ENCODE results near the gene OGA. TPM values are rescaled to one million over a fixed set of nuclear protein-coding genes. Genes with fewer than 3 reads are reported as not detected.

OGA gene
- total RNA-seq, 1 donor from 2014 or later: 275 TPM

- Histone ChIP-seq H3K27ac (no peak overlapping the region), H3K9ac (peak overlapping the region; percentile 99), H3K36me3 (peaks cover 9% of the 10 kb centered on the region), H3F3A (ENCODE audit: low read depth) (peaks cover 31% of the 10 kb centered on the region), H3K79me2 (ENCODE audit: low read depth) (peaks cover 81% of the 10 kb centered on the region), H4K20me1 (ENCODE audit: low read depth) (peaks cover 60% of the 10 kb centered on the region), H3K9me3 (ENCODE audit: low read depth) (no peaks in the 10 kb centered on the region), H3K4me3 (peak overlapping the region; percentile 94), H3K4me1 (peaks cover 26% of the 10 kb centered on the region), H3K4me2 (peak overlapping the region; percentile 91), H3K27me3 (no peaks in the 10 kb centered on the region), H2AFZ (replicated peaks) (no peak overlapping the region)
- Mint-ChIP-seq H3K9me3 (no peaks in the 10 kb centered on the region), H3K36me3 (peaks cover 11% of the 10 kb centered on the region), H3K4me3 (peak overlapping the region; percentile 90), H3K4me1 (peaks cover 33% of the 10 kb centered on the region), H3K27me3 (ENCODE audit: insufficient read depth, low read depth) (no peaks in the 10 kb centered on the region), H3K27ac (peak overlapping the region; percentile 86)
- TF ChIP-seq, protein P1, sequence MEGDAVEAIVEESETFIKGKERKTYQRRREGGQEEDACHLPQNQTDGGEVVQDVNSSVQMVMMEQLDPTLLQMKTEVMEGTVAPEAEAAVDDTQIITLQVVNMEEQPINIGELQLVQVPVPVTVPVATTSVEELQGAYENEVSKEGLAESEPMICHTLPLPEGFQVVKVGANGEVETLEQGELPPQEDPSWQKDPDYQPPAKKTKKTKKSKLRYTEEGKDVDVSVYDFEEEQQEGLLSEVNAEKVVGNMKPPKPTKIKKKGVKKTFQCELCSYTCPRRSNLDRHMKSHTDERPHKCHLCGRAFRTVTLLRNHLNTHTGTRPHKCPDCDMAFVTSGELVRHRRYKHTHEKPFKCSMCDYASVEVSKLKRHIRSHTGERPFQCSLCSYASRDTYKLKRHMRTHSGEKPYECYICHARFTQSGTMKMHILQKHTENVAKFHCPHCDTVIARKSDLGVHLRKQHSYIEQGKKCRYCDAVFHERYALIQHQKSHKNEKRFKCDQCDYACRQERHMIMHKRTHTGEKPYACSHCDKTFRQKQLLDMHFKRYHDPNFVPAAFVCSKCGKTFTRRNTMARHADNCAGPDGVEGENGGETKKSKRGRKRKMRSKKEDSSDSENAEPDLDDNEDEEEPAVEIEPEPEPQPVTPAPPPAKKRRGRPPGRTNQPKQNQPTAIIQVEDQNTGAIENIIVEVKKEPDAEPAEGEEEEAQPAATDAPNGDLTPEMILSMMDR (IDR thresholded peaks at IDR 0.05): no peak
- TF ChIP-seq EZH2phosphoT487 (IDR thresholded peaks at IDR 0.05) (no peak), EZH2 (IDR thresholded peaks at IDR 0.05) (no peak)
- no peak for DNase-seq (ENCODE audit: low spot score)
Measured at GRCh38 chr10:101816913-101817336, 1.3 kb downstream of the OGA start.

GRCh38 chr10:101816376-101816775 is 1.9 kb downstream of the OGA start:
- peaks cover 87% of the 10 kb centered on the region for H3K79me2 ChIP-seq (ENCODE audit: low read depth)
- DNase-seq (ENCODE audit: low spot score): no peak
- peaks cover 13% of the 10 kb centered on the region for H3K36me3 Mint-ChIP-seq

DNA sequence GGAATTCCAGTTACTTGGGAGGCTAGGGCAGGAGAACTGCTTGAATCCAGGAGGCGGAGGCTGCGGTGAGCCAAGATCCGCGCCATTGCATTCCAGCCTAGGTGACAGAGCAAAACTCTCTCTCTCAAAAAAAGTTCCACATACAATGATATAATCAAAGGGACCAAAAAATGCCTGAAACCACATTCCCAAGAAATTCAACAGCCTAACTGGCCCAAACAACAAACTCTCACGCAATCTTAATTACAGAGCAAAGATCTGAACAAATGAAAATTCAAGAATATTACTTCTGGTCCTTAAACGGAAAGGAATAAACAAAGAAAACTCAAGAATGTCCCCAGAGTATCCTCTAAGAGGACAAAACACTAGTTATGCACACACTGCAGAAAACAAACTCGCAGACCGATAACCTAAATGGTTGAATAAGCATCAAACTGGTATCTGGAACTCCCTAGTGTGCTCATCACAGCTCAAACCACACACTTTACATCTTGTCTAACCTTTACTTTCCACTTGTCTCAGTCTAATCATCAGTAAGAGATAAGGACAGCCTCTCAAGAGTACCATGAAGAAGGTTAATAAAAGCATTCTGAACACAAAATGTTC is 3.7 kb downstream of the OGA start:
- H3K9me3 Mint-ChIP-seq: no peaks in the 10 kb centered on the region
- peaks cover 18% of the 10 kb centered on the region for H3K36me3 Mint-ChIP-seq
- no peaks in the 10 kb centered on the region for H3K27me3 Mint-ChIP-seq (ENCODE audit: insufficient read depth, low read depth)
- peaks cover 84% of the 10 kb centered on the region for H4K20me1 ChIP-seq (ENCODE audit: low read depth)
- DNase-seq (ENCODE audit: low spot score): peak; percentile 24
- peaks cover 33% of the 10 kb centered on the region for H3K4me1 Mint-ChIP-seq
- H3K36me3 ChIP-seq: peaks cover 9% of the 10 kb centered on the region
- TF ChIP-seq EZH2 (IDR thresholded peaks at IDR 0.05) (no peak), EZH2phosphoT487 (IDR thresholded peaks at IDR 0.05) (no peak)
- TF ChIP-seq, protein P1 (IDR thresholded peaks at IDR 0.05): no peak
- no peak overlapping the region for H3K27ac Mint-ChIP-seq
- H3K4me3 ChIP-seq: peak overlapping the region; percentile 94
- H3K9me3 ChIP-seq (ENCODE audit: low read depth): no peaks in the 10 kb centered on the region
- peaks cover 38% of the 10 kb centered on the region for H3F3A ChIP-seq (ENCODE audit: low read depth)
- H3K4me1 ChIP-seq: peaks cover 26% of the 10 kb centered on the region
- H3K79me2 ChIP-seq (ENCODE audit: low read depth): peaks cover 96% of the 10 kb centered on the region
- H3K4me3 Mint-ChIP-seq: peak overlapping the region; percentile 90
- no peak overlapping the region for H2AFZ ChIP-seq (replicated peaks)
- peak overlapping the region; percentile 91 for H3K4me2 ChIP-seq
- H3K27ac ChIP-seq: no peak overlapping the region
- H3K9ac ChIP-seq: peak overlapping the region; percentile 17
- H3K27me3 ChIP-seq: no peaks in the 10 kb centered on the region

More at GRCh38 chr10:101816376-101816775, 1.9 kb downstream of the OGA start:
- H4K20me1 ChIP-seq (ENCODE audit: low read depth): peaks cover 66% of the 10 kb centered on the region
- H3K9ac ChIP-seq: peak overlapping the region; percentile 99
- H3K4me3 ChIP-seq: peak overlapping the region; percentile 94
- Mint-ChIP-seq H3K27ac (peak overlapping the region; percentile 0), H3K4me3 (peak overlapping the region; percentile 90), H3K27me3 (ENCODE audit: insufficient read depth, low read depth) (no peaks in the 10 kb centered on the region), H3K4me1 (peaks cover 33% of the 10 kb centered on the region), H3K9me3 (no peaks in the 10 kb centered on the region)
- peak overlapping the region; percentile 91 for H3K4me2 ChIP-seq
- no peaks in the 10 kb centered on the region for H3K27me3 ChIP-seq
- H3K36me3 ChIP-seq: peaks cover 9% of the 10 kb centered on the region
- no peaks in the 10 kb centered on the region for H3K9me3 ChIP-seq (ENCODE audit: low read depth)
- H3F3A ChIP-seq (ENCODE audit: low read depth): peaks cover 31% of the 10 kb centered on the region
- H3K27ac ChIP-seq: no peak overlapping the region
- no peak overlapping the region for H2AFZ ChIP-seq (replicated peaks)
- peaks cover 26% of the 10 kb centered on the region for H3K4me1 ChIP-seq
- TF ChIP-seq EZH2 (IDR thresholded peaks at IDR 0.05) (no peak), EZH2phosphoT487 (IDR thresholded peaks at IDR 0.05) (no peak)
- TF ChIP-seq, protein P1 (IDR thresholded peaks at IDR 0.05): no peak

Measured in neural progenitor cell (in vitro differentiated cells).